IPS DF 4.7 (cell line): Measurements from ENCODE around the gene CDKN2B-AS1.

Experiments
- DNase-seq: peaks from one replicate; pipeline ENCODE4 v3.0.0-alpha.2; 2013; ENCODE audit warnings: low spot score; ENCODE audit errors: extremely low read depth

Gene CDKN2B-AS1

DNA sequence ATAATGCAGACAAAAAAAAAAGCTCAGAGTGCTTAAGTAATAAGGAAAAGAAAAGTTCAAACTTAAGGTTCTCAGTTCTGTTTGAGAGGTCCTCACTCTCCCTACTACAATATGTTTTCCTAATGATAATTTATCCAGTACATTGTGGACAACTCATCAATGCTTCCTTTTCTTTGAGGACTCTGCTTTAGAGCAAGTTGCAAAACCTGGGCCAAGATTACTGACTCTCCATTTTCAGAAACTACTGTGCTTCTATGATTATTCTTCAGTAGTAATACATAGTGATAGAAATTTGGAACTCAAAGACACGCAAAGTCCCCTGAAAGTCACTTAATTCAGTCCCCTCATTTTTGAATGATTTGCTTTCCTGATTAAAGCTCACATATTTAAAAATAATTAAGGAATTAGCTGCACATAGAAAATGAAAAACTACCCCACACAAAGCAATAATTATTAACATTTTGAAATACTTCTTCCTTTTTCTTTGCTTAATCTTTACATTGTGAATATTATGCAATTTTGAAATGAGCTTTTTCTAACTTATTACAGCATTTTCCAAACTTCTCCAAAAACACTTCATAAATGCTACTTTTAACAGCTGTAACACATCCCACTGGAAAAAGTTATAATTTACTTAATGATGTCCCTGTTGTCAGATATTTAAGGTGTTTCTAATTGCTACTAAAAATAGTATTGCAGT is 11.6 kb upstream of the CDKN2B-AS1 start:
- DNase-seq, result no peak

DNA sequence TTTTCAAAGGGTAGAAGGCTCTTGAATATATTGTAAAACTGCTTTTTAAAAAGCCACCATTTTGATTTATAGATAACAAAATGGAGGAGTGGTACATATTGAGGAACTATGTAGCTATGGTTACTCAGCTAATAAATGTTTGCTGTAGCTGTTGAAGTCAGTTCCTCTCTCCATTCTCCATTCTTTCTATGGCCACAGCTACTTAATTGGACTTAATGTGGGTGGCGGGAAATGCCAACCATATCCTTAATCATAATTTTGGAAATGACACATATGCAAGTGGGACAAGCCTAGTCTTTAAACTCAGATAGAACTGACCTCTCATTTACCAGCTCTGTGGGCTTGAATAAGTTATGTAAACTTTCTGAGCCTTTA is 11.0 kb upstream of the CDKN2B-AS1 start:
- DNase-seq, result no peak

DNA sequence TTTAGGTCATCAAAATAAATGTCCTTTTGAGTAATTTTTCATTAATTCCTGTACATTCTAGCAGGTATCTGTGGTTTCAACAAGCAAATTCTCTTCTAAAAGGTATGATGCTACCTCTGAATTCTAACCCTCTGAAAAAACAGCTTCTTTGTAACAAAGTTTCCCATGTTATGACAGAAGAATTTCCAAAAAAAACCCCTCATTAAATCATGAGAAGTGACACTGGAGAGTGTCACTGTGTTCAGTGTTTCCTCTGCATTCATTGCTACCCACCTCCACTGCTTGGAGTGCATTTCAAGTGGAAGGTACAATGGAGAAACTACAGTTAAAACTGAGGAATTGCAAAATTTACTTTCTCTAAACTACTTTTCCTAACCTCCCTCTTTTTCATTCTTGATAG is 10.5 kb upstream of the CDKN2B-AS1 start:
- no peak for DNase-seq

DNA sequence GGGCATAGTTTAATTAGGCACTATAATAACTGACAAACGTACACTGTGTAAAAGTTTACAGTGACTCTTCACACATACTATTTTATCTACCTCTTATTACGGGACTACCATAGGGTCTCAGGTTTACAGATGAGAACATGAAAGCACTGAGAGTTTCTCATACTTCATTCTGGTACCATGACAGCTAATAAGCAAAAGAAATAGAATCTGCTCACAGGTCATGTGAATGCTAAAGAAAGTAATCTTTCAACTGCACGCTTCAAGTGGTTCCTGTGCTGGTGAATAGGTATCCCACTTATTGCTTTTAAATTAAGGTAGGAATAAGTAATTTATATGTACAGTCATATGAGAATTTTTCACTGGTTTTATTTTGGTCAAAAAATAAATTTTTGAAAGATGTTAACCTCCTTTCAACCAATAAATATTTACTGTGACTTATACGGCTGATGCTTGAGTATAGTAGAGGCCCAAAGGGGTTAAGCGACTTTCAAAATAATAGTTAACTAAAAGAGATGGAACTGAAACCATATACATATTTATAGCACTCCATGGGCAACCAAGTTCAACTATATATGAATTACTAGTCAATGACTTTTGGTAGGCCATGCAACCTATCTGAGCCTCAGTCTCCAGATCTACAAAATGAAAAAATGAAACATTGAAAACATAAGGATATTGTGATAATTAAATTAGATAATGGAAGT is 8.5 kb upstream of the CDKN2B-AS1 start:
- DNase-seq, result no peak

DNA sequence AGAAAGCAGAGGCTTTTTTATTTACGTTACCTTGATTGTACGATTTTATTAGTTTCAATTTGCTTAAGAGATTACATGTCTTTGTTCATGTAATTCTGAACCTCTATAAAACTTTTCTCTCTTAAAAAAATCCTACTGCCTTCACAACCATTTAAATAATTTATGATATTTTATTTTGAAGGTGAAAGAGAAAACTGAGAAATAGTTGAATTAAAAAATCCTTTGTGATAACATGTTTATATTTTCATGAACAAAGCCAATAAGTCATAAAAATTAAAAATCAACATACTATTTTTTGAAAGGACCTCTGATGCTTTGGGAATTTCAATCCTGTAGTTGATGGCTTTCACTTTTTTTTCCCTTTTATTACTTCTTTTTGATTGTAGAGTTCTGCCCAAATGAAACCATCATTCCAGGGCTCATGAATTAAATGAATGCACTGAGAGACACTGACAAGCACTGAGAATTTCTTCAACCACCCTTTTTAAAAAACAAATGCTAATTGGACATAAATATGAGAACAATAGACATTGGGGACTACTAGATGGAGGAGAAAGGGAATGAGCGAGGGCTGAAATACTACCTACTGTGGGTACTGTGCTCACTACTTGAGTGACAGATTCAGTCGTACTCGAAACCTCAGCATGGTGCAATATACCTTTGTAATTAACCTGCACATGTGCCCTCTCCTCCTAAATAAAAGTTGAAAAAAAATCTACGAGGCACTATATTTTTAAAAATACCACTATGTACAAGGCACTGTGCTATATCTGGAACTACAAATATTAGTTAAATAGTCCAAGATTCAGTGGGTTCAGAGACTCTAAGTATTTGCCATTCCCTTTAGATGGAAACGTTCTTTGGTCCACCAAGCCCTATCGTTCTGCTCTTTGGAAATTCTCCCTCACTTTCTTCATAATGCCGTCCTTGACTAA is 6.3 kb upstream of the CDKN2B-AS1 start:
- DNase-seq, result no peak

DNA sequence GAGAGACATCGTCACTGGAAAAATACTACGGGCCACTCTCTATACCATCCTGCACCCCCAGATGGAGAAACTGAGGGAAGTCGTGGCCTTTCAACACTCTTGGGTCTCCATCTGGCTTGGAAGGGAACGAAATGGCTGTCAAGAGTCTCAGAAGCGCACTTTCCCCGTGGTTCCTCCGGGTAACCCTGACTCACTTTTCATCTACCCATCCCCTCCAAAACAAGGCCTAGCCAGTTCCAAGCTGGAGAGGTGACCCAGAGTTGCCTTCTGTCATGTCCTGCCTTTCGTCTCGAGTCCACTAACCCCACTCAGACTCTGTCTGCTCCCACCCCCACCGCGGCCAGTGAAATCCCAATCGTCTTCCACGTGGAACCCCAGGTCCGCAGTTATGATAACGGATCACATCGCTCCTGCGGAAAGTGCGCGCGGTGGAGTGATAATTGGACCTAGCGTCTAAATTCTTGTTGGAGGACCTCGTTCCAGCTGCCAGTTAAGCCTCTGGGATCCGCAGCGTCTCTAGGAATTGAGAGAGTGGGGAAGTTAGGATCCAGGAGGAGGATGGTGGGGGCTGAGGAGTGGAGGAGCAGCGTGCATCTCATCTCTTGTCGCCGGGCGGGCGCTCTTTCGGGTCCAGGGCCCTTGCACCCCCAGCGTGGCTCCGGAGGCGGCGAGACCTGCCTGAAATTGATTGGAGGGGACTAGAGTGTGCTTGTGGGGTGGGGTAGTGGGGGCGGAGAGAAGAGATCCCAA is 5.0 kb upstream of the CDKN2B-AS1 start:
- no peak for DNase-seq

DNA sequence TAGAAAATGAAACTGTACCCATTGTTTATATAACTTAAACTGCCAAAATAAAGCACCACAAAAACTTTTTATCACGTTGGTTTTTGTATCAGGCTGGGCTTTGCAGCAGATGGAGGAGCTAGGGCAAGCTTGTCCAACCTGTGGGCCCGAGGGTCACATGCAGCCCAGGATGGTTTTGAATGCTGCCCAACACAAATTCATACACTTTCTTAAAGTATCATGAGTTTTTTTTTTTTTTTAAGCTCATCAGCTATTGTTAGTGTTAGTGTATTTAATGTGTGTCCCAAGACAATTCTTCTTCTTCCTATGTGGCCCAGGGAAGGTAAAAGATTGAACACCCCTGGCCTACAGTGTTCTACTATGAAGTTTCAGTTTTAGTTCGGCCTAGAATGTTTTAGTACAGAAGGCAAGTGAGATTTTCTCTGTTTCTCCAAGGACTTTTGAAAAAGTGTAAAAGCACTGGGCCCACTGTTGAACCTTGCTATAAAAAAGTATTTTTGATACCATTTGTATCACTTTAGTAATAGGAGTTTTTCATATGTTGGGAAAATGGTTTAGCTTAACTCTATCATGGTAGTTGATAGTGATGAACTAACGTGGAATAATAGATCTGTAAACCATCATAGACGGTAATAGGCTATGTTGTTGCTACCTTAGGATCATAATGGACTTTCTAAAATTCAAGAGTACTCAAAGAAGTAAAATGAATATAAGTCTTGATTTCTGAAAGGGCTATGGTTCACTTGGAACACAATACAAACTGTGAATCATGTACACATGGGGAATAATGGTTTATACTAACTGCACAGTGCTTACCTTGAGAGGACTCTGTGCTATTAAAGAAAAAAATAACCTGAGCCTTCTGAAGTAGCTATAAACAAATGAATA is 3.3 kb upstream of the CDKN2B-AS1 start:
- DNase-seq, result no peak

DNA sequence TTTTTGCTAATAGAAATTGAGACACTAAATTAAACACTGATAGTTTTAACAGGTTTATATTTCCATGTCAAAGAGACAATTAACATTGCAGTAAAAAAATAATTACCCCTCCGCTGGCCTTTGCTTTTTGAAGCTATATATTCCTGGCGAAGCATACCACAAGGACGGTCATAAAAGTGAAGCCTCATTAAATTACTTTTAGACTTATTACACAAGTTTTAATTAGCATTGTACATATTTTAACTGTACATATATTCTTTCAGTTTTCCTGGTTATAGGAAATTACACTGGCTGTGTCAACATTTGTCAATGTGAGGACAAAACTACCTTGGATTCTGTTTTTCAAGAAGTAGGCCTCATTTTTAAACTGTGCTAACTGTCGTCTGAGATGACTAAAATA is 1.6 kb upstream of the CDKN2B-AS1 start:
- DNase-seq, result no peak

DNA sequence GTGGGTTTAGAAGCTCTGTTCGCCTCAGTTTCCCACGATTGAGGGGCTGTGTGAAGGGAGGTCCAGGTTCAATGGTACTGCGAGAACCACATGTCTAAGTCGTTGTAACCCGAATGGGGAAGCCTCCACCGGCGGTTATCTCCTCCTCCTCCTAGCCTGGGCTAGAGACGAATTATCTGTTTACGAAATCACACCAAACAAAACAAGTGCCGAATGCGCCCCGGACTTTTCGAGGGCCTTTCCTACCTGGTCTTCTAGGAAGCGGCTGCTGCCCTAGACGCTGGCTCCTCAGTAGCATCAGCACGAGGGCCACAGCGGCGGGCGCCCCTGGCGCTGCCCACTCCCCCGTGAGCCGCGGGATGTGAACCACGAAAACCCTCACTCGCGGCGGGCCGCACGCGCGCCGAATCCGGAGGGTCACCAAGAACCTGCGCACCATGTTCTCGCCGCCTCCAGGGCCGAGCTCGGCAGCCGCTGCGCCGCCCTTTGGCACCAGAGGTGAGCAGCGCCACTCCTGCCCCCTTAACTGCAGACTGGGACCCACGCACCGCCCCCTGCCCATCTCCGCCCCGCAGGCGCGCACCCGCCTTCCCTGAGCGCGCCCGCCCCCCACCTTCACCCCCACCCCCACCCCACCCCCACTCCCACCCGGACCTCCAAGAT is 567 bp upstream of the CDKN2B-AS1 start, which contains the start of gene CDKN2A:
Gene CDKN2A (minus strand): TSS at position 500 of the 663 bp plus-strand sequence.
- no peak for DNase-seq

DNA sequence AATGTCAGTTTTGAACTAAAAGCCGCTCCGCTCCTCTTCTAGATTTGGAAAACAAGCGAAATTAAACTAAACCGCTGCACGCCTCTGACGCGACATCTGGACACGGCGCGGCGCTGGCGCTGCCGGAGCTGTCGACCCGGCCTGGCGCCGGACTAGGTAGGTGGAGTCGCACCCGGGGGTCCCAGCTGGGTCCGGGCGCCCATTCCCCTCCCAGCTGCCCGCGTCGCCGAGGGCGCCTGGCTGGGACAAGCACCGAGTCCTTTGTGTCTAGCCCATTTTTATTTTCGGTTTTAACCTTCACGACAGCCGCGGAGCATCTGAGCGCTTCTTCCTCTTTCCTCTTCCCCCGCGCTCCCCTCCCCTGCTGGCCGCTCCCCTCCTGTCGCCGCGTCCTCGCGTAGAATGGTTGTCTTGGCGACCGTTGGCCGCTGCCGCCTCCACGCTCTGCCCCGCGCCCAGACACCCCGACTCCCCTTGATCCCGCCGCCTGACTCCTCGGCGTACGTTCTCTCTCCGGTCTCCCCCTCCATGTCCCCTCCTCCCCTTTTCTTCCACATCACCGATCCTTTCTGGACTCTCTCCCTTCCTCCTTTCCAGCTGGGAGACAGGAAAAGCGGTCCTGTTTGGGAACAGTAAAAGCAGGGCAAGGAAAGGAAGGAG is 545 bp downstream of the CDKN2B-AS1 start:
- DNase-seq, result no peak

DNA sequence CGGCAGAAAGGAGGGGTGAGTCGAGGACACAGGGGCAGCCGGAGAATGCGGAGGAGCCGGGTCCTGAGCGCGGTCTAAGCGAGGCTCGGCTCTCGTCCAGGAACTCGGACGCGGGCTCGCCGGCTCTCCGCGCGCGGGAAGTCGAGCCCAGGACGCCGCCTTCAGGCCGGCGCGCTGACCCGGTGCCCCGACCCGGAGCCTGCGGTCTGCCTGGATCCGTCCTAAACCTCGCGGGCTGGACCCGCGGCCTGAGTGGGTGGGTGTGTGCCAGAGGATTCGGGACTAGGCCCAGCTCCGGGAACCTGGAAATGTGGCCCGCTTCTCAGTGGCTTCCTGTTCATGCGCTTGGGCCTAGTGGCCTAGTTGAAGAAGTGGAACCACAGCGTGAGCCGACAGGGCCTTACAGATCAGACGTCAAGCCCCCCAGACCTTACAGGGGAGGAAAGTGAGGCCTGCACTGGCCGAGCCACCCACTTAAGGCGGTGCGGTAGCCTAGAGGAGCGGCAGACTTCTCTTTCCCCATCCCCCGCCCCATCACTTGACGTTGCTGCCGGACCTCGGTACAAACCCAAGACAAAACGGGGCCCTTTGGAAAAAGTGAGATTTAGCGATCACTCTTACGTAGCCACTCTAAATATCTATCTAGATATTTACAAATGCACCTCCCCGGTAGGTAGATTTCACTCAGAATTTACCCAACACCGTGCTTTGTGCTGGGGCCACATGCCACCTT is 1.2 kb downstream of the CDKN2B-AS1 start:
- DNase-seq, result no peak

DNA sequence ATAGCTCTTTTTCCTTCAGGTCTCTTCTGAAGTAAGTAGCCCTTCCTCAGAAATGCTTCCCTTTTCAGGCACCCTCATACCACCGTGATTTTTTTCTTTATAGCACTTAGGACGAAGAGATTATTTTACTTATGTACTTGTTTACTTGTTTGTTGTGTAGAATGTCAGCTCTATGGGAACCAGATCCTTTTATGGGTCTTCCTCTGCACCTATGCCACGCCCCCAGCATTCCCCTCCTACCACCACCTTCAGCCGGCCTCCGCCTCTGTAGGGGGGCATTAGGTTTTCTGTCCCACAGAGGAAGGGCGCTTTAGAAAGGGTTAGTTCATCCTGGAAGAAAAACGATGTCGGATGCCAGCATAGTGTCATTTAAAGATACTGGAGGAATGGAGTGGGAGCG is 1.8 kb downstream of the CDKN2B-AS1 start:
- no peak for DNase-seq

DNA sequence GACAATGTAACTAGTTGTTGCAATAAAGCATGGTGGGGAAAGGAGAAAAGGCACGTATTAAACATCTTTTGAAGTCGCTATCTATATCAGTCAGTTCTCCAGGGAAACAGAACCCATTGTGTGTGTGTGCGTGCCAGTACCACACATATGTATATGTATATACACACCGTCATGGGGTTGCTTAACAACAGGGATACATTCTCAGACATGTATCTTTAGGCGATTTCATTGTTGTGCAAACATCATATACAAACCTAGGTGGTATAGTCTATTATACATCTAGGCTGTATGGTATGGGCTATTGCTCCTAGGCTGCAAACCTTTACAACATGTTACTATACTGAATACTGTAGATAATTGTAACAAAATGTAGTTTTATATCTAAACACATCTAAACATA is 2.3 kb downstream of the CDKN2B-AS1 start:
- no peak for DNase-seq

DNA sequence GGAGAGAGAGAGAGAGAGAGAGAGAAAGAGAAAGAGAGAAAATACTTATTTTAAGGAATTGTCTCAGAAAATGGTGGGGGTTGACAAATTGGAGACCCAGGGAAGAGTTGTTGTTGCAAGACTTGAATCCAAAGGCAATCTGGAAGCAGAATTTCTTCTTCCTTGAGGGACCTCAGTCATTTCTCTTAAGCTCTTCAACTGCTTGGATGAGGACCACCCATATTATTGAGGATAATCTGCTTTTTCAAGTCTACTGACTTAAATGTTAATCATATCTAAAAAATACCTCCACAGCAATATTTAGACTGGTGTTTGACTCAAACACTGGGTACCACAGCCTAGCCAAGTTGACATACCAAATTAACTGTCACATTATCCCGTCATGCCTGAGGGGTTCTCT is 2.9 kb downstream of the CDKN2B-AS1 start:
- no peak for DNase-seq

DNA sequence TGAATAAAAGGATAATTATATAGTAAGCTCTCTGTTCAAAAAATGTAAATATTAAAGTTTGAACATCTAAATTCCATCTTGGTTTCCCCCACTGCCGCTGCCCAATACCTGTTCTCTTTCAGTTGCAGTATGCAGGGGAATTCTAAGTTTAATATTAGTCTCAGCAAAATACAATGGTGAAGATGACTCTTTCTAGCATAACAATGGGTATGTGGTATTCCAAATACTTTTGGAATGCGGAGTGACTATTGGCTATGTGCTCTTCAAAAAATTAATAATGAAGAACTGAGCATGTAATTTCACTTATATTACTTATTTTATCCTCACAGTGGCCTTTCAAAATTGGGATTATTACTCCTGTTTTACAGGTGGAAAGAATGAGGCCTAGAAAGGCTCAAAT is 3.4 kb downstream of the CDKN2B-AS1 start:
- DNase-seq, result no peak

DNA sequence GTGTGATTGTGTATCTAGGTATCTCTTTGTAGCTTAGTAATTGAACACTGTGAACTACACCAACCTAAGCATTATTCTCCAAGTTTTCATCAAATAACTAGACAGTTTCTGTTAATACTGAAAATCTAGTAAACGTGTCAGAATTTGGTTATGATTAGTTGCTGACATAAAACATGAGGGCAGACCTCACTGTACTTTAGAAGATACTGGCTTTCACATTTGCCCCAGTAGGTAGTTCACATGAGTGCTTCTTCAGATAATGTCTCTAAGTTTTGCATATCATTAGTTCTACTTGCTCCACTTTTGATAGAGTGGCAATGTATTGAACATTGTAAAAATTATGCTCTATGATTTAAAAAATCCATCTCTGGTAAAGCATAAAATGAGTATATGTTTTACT is 7.4 kb downstream of the CDKN2B-AS1 start:
- no peak for DNase-seq

DNA sequence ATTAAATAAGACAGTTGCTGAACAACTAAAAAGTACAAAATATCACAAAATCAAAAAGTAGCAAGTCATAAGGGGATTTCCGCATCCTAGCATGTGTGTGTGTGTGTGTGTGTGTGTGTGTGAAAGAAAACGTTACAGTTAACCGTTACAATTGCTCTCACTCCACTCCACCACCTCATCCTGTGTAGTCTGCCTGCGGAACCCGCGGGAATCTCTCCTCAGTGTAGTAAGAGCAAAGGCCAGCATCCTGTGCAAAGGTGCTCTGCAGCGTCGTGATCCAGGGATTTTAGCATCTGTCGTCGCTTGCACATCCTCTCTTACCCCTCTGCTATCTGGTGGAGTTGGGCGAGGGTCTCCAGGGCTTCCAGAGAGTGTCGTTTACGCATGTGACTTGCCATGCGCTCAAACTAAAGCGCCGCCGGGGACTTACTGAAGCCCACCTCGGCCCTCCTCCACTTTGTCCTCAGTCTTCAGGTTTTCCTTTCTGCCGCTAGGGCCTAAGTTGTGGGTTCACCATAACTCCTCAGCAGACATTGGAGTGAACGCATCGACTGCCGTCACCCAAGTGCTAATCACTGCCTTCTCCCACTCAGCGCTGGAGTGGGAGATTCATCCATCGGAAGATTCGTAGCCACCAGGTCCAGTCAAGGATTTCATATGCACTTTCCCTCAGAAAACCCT is 10.6 kb downstream of the CDKN2B-AS1 start:
- DNase-seq, result no peak
